ENCODE measurements around the gene SFN. TPM values are rescaled to one million over a fixed set of nuclear protein-coding genes. Genes with fewer than 3 reads are reported as not detected.

The SFN gene
- total RNA-seq, 1 donor from 2014 or later, result 14.5 TPM

DNA sequence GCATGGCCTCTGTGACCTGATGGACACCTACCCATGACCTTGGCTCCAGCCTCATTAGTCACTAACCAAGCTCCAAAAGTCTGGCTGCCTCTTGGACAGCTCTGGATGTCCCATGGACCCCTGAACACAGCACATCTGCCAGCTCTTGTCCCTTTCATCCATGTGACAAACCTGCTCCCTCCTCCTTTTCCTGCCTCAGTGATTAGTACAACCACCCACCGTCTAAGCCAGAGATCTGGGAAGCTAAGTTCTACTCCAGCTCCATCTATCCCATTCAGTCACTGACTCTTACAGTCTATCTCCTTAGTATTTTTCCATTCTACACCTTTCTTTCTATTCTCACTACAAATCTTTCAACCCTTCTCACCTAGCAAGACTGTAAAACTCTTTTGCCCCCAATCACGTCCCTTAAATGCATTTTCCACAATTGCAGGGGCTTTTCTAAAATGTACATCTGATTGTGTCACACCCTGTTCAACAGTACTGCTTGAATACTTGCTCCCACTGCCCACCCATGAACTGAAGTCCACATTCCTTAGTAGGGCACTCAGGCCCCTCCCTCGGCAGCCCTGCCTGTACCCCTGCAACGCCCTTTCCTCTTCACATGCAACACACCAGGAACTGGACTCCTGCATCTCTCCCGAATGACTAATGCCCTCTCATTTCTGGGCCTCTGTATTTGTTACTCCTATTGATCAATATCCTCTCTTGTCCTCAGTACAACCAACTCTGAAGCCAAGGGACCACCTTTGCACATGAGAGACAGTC is 19.9 kb downstream of the SFN start:
- H3K27ac ChIP-seq (ENCODE audit: low read depth, low read length), result no peak overlapping the region
- no peak overlapping the region for H3K4me3 ChIP-seq (ENCODE audit: insufficient read depth, low read depth, low read length)
- no peaks in the 10 kb centered on the region for H3K27me3 ChIP-seq (ENCODE audit: insufficient read depth, low read length)
- Mint-ChIP-seq H3K9me3 (ENCODE audit: unreplicated experiment) (no peaks in the 10 kb centered on the region), H3K36me3 (ENCODE audit: low read depth, unreplicated experiment) (peaks cover 17% of the 10 kb centered on the region), H3K27me3 (ENCODE audit: low read depth, unreplicated experiment) (no peaks in the 10 kb centered on the region), H3K4me1 (ENCODE audit: low read depth, unreplicated experiment) (peaks cover 2% of the 10 kb centered on the region), H3K27ac (ENCODE audit: unreplicated experiment) (no peak overlapping the region), H3K4me3 (ENCODE audit: unreplicated experiment) (peak overlapping the region; percentile 4)
- peaks cover 18% of the 10 kb centered on the region for H3K79me2 ChIP-seq (ENCODE audit: insufficient read depth, low read length)
- TF ChIP-seq, protein P1, sequence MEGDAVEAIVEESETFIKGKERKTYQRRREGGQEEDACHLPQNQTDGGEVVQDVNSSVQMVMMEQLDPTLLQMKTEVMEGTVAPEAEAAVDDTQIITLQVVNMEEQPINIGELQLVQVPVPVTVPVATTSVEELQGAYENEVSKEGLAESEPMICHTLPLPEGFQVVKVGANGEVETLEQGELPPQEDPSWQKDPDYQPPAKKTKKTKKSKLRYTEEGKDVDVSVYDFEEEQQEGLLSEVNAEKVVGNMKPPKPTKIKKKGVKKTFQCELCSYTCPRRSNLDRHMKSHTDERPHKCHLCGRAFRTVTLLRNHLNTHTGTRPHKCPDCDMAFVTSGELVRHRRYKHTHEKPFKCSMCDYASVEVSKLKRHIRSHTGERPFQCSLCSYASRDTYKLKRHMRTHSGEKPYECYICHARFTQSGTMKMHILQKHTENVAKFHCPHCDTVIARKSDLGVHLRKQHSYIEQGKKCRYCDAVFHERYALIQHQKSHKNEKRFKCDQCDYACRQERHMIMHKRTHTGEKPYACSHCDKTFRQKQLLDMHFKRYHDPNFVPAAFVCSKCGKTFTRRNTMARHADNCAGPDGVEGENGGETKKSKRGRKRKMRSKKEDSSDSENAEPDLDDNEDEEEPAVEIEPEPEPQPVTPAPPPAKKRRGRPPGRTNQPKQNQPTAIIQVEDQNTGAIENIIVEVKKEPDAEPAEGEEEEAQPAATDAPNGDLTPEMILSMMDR (IDR thresholded peaks at IDR 0.05; ENCODE audit: insufficient read depth, low read depth, low read length), result no peak
- no peak for TF ChIP-seq EZH2 (IDR thresholded peaks at IDR 0.05; ENCODE audit: insufficient read depth, low read length)
- H3K4me1 ChIP-seq (ENCODE audit: insufficient read depth, low read length), result no peaks in the 10 kb centered on the region
- no peaks in the 10 kb centered on the region for H3K9me3 ChIP-seq (ENCODE audit: insufficient read depth, low read depth, low read length)
- H3K9ac ChIP-seq (ENCODE audit: low read length), result no peak overlapping the region
- H2AFZ ChIP-seq (ENCODE audit: low read depth, low read length), result no peak overlapping the region
- DNase-seq (ENCODE audit: low read depth) (no peak), FAIRE-seq (no peak)
- H3K4me2 ChIP-seq (ENCODE audit: low read length), result no peak overlapping the region
- peaks cover 51% of the 10 kb centered on the region for H3K36me3 ChIP-seq (ENCODE audit: insufficient read depth, low read length)
- peaks cover 56% of the 10 kb centered on the region for H4K20me1 ChIP-seq (ENCODE audit: insufficient read depth, low read length)

DNA sequence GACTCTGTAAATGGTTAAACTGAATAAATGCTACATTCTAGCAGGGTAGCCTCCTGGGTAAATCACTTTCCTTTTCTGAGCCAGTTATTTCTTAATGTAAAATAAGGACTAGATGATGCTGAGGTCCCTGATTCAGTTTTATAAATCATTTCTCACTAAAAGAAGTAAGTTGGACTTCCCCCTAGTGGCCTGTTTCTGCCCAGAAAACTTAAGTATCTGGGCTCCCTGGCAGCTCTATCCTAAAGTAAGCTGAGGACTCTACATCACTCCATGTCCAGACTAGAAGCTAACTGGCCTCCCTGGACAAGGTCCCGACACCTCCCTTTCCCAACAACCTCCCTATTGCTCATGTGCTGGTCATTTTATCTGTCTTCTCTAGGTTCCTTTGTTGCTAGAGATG is 24.2 kb downstream of the SFN start:
- FAIRE-seq (no peak), DNase-seq (ENCODE audit: low read depth) (peak; percentile 18)
- Mint-ChIP-seq H3K4me3 (ENCODE audit: unreplicated experiment) (peak overlapping the region; percentile 72), H3K27me3 (ENCODE audit: low read depth, unreplicated experiment) (no peaks in the 10 kb centered on the region), H3K4me1 (ENCODE audit: low read depth, unreplicated experiment) (peaks cover 12% of the 10 kb centered on the region), H3K36me3 (ENCODE audit: low read depth, unreplicated experiment) (peaks cover 20% of the 10 kb centered on the region), H3K9me3 (ENCODE audit: unreplicated experiment) (no peaks in the 10 kb centered on the region), H3K27ac (ENCODE audit: unreplicated experiment) (peak overlapping the region; percentile 62)
- H3K36me3 ChIP-seq (ENCODE audit: insufficient read depth, low read length), result peaks cover 52% of the 10 kb centered on the region
- no peak overlapping the region for H3K9ac ChIP-seq (ENCODE audit: low read length)
- peaks cover 56% of the 10 kb centered on the region for H4K20me1 ChIP-seq (ENCODE audit: insufficient read depth, low read length)
- TF ChIP-seq, protein P1 (IDR thresholded peaks at IDR 0.05; ENCODE audit: insufficient read depth, low read depth, low read length), result peak; percentile 54
- TF ChIP-seq EZH2 (IDR thresholded peaks at IDR 0.05; ENCODE audit: insufficient read depth, low read length), result no peak
- H3K4me1 ChIP-seq (ENCODE audit: insufficient read depth, low read length), result peaks cover 16% of the 10 kb centered on the region
- no peak overlapping the region for H3K4me2 ChIP-seq (ENCODE audit: low read length)
- H3K79me2 ChIP-seq (ENCODE audit: insufficient read depth, low read length), result peaks cover 39% of the 10 kb centered on the region
- H2AFZ ChIP-seq (ENCODE audit: low read depth, low read length), result no peak overlapping the region
- no peak overlapping the region for H3K27ac ChIP-seq (ENCODE audit: low read depth, low read length)
- H3K4me3 ChIP-seq (ENCODE audit: insufficient read depth, low read depth, low read length), result no peak overlapping the region
- H3K27me3 ChIP-seq (ENCODE audit: insufficient read depth, low read length), result no peaks in the 10 kb centered on the region
- H3K9me3 ChIP-seq (ENCODE audit: insufficient read depth, low read depth, low read length), result no peaks in the 10 kb centered on the region

DNA sequence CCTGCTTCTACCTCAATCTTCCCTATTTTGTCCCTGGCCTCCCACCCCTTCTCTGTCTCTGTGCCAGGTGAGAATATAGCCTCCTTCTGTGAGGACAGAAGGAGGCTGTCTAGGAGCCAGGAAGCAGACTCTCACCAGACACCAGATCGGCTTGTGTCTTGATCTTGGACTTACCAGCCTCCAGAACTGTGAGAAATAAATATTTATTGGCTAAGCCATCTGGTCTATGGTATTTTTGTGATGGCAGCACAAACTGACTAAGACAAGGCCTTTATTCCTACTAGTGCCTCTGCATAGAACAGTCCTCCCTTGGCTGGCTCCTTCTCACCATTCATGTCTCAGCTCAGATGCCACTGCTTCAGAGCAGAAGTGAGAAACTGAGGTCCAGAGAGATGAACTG is 25.3 kb downstream of the SFN start:
- Histone ChIP-seq H3K27me3 (ENCODE audit: insufficient read depth, low read length) (no peaks in the 10 kb centered on the region), H4K20me1 (ENCODE audit: insufficient read depth, low read length) (peaks cover 46% of the 10 kb centered on the region), H3K4me1 (ENCODE audit: insufficient read depth, low read length) (peaks cover 16% of the 10 kb centered on the region), H3K9ac (ENCODE audit: low read length) (peak overlapping the region; percentile 98), H3K4me2 (ENCODE audit: low read length) (peak overlapping the region; percentile 97), H3K79me2 (ENCODE audit: insufficient read depth, low read length) (peaks cover 31% of the 10 kb centered on the region), H3K9me3 (ENCODE audit: insufficient read depth, low read depth, low read length) (no peaks in the 10 kb centered on the region), H2AFZ (ENCODE audit: low read depth, low read length) (no peak overlapping the region), H3K27ac (ENCODE audit: low read depth, low read length) (no peak overlapping the region), H3K36me3 (ENCODE audit: insufficient read depth, low read length) (peaks cover 49% of the 10 kb centered on the region), H3K4me3 (ENCODE audit: insufficient read depth, low read depth, low read length) (no peak overlapping the region)
- Mint-ChIP-seq H3K4me1 (ENCODE audit: low read depth, unreplicated experiment) (peaks cover 12% of the 10 kb centered on the region), H3K27ac (ENCODE audit: unreplicated experiment) (no peak overlapping the region), H3K27me3 (ENCODE audit: low read depth, unreplicated experiment) (no peaks in the 10 kb centered on the region), H3K9me3 (ENCODE audit: unreplicated experiment) (no peaks in the 10 kb centered on the region), H3K36me3 (ENCODE audit: low read depth, unreplicated experiment) (peaks cover 22% of the 10 kb centered on the region), H3K4me3 (ENCODE audit: unreplicated experiment) (peak overlapping the region; percentile 97)
- no peak for TF ChIP-seq EZH2 (IDR thresholded peaks at IDR 0.05; ENCODE audit: insufficient read depth, low read length)
- TF ChIP-seq, protein P1 (IDR thresholded peaks at IDR 0.05; ENCODE audit: insufficient read depth, low read depth, low read length), result no peak
- DNase-seq (ENCODE audit: low read depth) (no peak), FAIRE-seq (no peak)
